Adrenal gland (tissue), 12 donors: ENCODE measurements around the gene IFIT2. TPM values are rescaled to one million over a fixed set of nuclear protein-coding genes. Genes with fewer than 3 reads are reported as not detected.

Source experiments
- DNase-seq, 7 donors: peaks; one replicate each; pipeline ENCODE4 v3.0.0-alpha.2; 2019 to 2020
- H3K27ac ChIP-seq, 5 donors: fragments of 200-600 bp; sonication (generic) in 4 of 5; 1 replicate in 3 of 5; 2 replicates in 2 of 5; pipeline versions ENCODE4 v1.5.1 to v1.8.0; 2016 to 2020; ENCODE audit warnings: mild to moderate bottlenecking in 1 of 5
- H3K27me3 ChIP-seq: fragments of 200-600 bp; 2 replicates; pipeline ENCODE4 v1.8.0; 2021
- H3K36me3 ChIP-seq, 2 donors: fragments of 200-600 bp; replicated peaks in 1 of 2; 1 replicate in 1 of 2; 2 replicates in 1 of 2; pipeline versions ENCODE4 v1.5.1 to v1.8.0; 2018 to 2022
- H3K4me1 ChIP-seq, 2 donors: fragments of 200-600 bp; replicated peaks in 1 of 2; 1 replicate in 1 of 2; 2 replicates in 1 of 2; pipeline versions ENCODE4 v1.5.1 to v1.8.0; 2018 to 2021
- H3K4me3 ChIP-seq, 4 donors: fragments of 200-600 bp; sonication (generic) in 3 of 4; one replicate each; pipeline ENCODE4 v1.5.1; 2016 to 2018
- H3K9me3 ChIP-seq, 3 donors: fragments of 200-600 bp; sonication (generic) in 1 of 3; replicated peaks in 1 of 3; 1 replicate in 2 of 3; 2 replicates in 1 of 3; pipeline versions ENCODE4 v1.5.1 to v1.8.0; 2016 to 2021
- CTCF ChIP-seq, 6 experiments: fragments of 450-650 bp in 4 of 6; fragments of 200-600 bp in 2 of 6; sonication (generic) in 1 of 6; IDR thresholded peaks; 1 replicate in 5 of 6; 2 replicates in 1 of 6; pipeline versions ENCODE4 v1.5.1 to v1.8.0; 2016 to 2021; ENCODE audit warnings: antibody characterized with exemption in 6 of 6, mild to moderate bottlenecking in 2 of 6, moderate library complexity in 1 of 6
- POLR2A ChIP-seq, 2 donors: fragments of 450-650 bp; IDR thresholded peaks; one replicate each; pipeline ENCODE4 v1.6.1; 2017; ENCODE audit warnings: antibody characterized with exemption in 2 of 2, mild to moderate bottlenecking in 2 of 2, moderate library complexity in 1 of 2
- WGBS, 4 donors: extraction: QIAGEN DNeasy Blood & Tissue Kit in 2 of 4; methylation state at CpG; one replicate each; pipeline versions ENCODE4 v1.1.5 to v1.1.7; 2013 to 2017; 5-methylcytosine and 5-hydroxymethylcytosine counted together
- intact Hi-C, 2 donors: fragments of 100-400 bp; cut with DNase I; formaldehyde crosslinking; loops; one replicate each; pipeline versions ENCODE4 v1.14.1 to v1.15.0; 2022 to 2023
- polyA plus RNA-seq, 3 donors: library from polyadenylated mRNA; stranded (reverse); fragments of 200-250 nt in 2 of 3; fragments of 350-450 nt in 1 of 3; fragmentation: Illumina TruSeq in 1 of 3; extraction: RNeasy Lipid Tissue Mini Kit (QIAGEN cat#74804) in 1 of 3; gene quantifications; one replicate each; pipeline ENCODE4 v1.2.3, GENCODE V29; 2013 to 2014
- total RNA-seq, 9 donors: library from RNA; depleted of rRNA in 4 of 9; stranded (reverse); fragments of >200 nt in 4 of 9; fragments of 120-200 nt in 1 of 9; fragmentation: NEBNext Ultra II Directional in 1 of 9; extraction: Animal tissue kit (Norgen Biotek cat#: 25700) in 1 of 9; gene quantifications; one replicate each; pipeline versions ENCODE4 v1.1.0 to v1.2.4, GENCODE V29; 2013 to 2023
- donor health status: healthy with polysubstance abuse.
- donor health status: Bipolar disorder and iron deficiency.
- donor health status: DM: yes; HTN: yes; CAD: no.
- donor health status: DM: no; HTN: no; CAD: no.
- donor health status: DM: no; HTN: no; CAD: no.
- donor health status: DM: yes; HTN: yes; CAD: no.

Gene IFIT2
- total and polyA plus RNA-seq, 12 donors, result 4.0 to 30.0 (median 11.4) TPM

- Histone ChIP-seq H3K4me1 (peaks cover 13 to 26% of the 10 kb centered on the region in 2 donors), H3K27me3 (no peaks in the 10 kb centered on the region), H3K36me3 (peaks cover 0 to 9% of the 10 kb centered on the region in 2 donors), H3K9me3 (no peaks in the 10 kb centered on the region), H3K4me3 (no peak overlapping the region), H3K27ac (peak overlapping the region in 3 of 5 donors; percentile 40 to 63 (median 52))
- intact Hi-C loops, result no loop called here
- 88 to 92% (median 90%) methylated on average over 5 of the region's 5 CpGs for WGBS, 4 donors
- no peak for DNase-seq
- TF ChIP-seq POLR2A (IDR thresholded peaks at IDR 0.05) (no peak), CTCF (IDR thresholded peaks at IDR 0.05) (no peak)
Observed at GRCh38 chr10:89343089-89343767, 41.4 kb downstream of the IFIT2 start.

GRCh38 chr10:89344156-89344555, 42.3 kb downstream of the IFIT2 start:
- Histone ChIP-seq H3K36me3 (peaks cover 0 to 3% of the 10 kb centered on the region in 2 donors), H3K4me1 (peaks cover 13 to 34% of the 10 kb centered on the region in 2 donors), H3K27ac (no peak overlapping the region), H3K9me3 (no peaks in the 10 kb centered on the region), H3K4me3 (no peak overlapping the region), H3K27me3 (no peaks in the 10 kb centered on the region)
- 76 to 83% (median 81%) methylated on average over 2 of the region's 2 CpGs for WGBS, 4 donors
- DNase-seq, result no peak
- no peak for TF ChIP-seq POLR2A (IDR thresholded peaks at IDR 0.05)
- no peak for TF ChIP-seq CTCF (IDR thresholded peaks at IDR 0.05)
- intact Hi-C loops, result no loop called here

GRCh38 chr10:89345367-89346000, 43.6 kb downstream of the IFIT2 start:
- Histone ChIP-seq H3K36me3 (no peaks in the 10 kb centered on the region), H3K27me3 (no peaks in the 10 kb centered on the region), H3K4me1 (peaks cover 13 to 38% of the 10 kb centered on the region in 2 donors), H3K9me3 (no peaks in the 10 kb centered on the region), H3K27ac (peak overlapping the region in 2 of 5 donors; percentile 55 to 76), H3K4me3 (no peak overlapping the region)
- intact Hi-C loops, result no loop called here
- WGBS, 4 donors, result 83 to 93% (median 91%) methylated on average over 4 of the region's 4 CpGs
- no peak for DNase-seq
- TF ChIP-seq POLR2A (IDR thresholded peaks at IDR 0.05) (no peak), CTCF (IDR thresholded peaks at IDR 0.05) (no peak)

GRCh38 chr10:89346405-89347254, 44.8 kb downstream of the IFIT2 start:
- Histone ChIP-seq H3K27ac (peak overlapping the region in 4 of 5 donors; percentile 11 to 76 (median 44)), H3K27me3 (no peaks in the 10 kb centered on the region), H3K4me3 (no peak overlapping the region), H3K9me3 (no peaks in the 10 kb centered on the region), H3K4me1 (peaks cover 20 to 50% of the 10 kb centered on the region in 2 donors), H3K36me3 (no peaks in the 10 kb centered on the region)
- intact Hi-C loops, result no loop called here
- TF ChIP-seq CTCF (IDR thresholded peaks at IDR 0.05), result no peak
- no peak for TF ChIP-seq POLR2A (IDR thresholded peaks at IDR 0.05)
- peak in 3 of 7 donors; percentile 27 to 36 (median 35) for DNase-seq
- 47 to 72% (median 59%) methylated on average over 4 of the region's 4 CpGs for WGBS, 4 donors
